CD4-positive, alpha-beta T cell treated with Interleukin-6 for 4 hours (primary cell): ENCODE results near the gene APOOL.
"Not testable (repeated sequence)": the region's sequence is repeated elsewhere in the genome, so short reads cannot be mapped to it uniquely, and the experiment has no call there.

Experiments used
- DNase-seq: peaks from one replicate; pipeline ENCODE4 v3.0.0-alpha.2; 2020; ENCODE audit warnings: mixed read lengths

Gene APOOL, protein sequence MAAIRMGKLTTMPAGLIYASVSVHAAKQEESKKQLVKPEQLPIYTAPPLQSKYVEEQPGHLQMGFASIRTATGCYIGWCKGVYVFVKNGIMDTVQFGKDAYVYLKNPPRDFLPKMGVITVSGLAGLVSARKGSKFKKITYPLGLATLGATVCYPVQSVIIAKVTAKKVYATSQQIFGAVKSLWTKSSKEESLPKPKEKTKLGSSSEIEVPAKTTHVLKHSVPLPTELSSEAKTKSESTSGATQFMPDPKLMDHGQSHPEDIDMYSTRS

DNA sequence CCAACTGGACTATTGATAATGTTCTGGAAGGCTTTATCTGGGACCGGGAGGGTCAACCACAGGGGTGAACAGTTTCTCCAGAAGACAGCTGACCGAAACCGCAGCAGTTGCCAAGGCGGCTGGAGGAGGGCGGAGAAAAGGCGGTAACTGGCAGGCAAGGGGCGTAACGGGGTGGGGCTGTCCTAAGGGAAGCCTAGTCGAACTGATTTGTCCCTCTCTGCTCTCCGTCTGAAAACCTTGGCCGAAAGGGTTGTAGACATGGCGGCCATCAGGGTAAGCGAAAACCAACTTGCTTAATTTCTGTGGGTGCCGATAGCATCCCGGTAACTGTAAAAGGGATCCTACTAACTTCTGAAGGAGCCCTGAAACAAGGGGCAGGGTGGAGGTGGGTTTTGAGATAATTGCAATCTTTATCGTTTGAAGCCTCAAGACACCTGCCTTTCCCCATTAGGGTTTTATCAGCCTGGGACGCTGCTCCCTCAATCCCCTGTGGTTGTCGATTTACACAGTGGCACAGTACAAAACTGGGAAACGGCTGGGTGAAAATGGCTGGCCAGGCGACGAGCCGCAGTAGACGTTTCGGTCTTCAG is at the start of gene APOOL:
APOOL (plus strand) TSS at position 223 of the 590 bp plus-strand sequence; CDS start at position 259, 36 bp downstream.
- peak; percentile 73 for DNase-seq

DNA sequence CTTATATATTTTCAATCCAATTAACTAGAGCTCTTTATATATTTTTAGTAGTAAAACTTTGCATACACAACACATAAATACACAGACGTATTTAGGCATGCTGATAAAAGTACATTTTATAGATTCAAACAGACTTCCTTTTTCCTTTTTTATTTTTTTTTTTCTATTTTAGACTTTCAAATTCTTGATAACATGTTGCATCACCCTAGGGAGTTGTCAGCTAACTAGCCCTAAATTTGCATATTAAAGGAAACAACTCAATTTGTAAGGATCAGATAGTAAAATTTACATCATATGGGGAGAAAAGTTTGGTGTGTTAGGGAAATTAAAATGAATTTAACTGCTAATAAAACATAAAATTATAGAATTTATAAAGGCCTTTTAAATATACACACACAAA is 47.4 kb upstream of the APOOL start:
- DNase-seq = no peak

DNA sequence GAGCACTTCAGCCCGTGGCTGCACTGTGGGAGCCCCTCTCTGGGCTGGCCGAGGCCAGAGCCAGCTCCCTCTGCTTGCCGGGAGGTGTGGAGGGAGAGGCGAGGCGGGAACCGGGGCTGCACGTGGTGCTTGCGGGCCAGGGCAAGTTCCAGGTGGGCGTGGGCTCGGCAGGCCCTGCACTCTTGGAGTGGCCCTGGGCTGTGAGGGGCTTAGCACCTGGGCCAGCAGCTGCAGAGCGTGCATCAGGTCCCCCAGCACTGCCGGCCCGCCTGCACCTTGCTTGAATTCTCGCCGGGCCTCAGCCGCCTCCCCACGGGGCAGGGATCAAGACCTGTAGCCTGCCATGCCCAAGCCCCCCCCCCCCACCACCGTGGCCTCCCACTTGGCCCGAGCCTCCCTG is 28.9 kb upstream of the APOOL start:
- DNase-seq = no peak

DNA sequence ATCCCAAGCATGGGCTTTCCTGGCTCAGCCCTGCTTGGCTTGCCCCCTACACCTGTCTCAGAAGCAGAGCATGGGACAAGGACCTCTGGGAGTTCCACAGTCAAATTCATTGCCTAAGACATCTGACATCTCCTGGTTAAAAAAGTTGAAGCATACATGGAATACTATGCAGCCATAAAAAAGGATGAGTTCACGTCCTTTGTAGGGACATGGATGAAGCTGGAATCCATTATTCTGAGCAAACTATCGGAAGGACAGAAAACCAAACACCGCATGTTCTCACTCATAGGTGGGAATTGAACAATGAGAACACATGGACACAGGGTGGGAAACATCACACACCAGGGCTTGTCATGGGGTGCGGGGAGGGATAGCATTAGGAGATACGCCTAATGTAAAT is 11.9 kb upstream of the APOOL start:
- DNase-seq = not testable (repeated sequence)

DNA sequence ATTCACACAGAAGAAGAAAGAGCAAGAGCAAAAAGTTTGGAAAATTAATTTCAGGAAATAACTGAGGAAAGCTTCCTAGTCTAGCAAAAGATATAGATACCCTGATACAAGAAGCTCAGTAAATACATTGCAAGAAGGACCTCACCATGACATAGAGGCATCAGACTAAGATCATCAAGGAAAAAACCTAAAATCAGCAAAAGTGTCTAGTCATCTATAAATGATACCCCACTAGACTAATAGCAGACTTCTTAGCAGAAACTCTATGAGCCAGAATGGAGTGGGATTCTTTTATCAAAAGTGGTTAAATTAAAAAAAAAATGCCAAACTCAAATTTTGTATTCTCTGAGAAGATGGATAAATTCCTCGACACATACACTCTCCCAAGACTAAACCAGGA is 10.5 kb upstream of the APOOL start:
- DNase-seq = no peak

DNA sequence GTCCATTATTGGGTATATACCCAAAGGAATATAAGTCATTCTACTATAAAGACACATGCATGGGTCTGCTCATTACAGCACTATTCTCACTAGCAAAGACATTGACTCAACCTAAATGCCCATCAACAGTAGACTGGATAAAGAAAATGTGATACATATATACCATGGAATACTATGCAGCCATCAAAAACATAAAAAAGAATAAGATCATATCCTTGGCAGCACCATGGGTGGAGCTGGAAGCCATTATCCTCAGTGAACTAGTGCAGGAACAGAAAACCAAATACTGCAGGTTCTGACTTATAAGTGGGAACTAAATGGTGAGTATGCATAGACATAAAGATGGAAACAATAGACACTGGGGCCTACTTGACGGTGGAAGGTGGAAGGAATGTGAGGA is 2.3 kb upstream of the APOOL start:
- no peak for DNase-seq

DNA sequence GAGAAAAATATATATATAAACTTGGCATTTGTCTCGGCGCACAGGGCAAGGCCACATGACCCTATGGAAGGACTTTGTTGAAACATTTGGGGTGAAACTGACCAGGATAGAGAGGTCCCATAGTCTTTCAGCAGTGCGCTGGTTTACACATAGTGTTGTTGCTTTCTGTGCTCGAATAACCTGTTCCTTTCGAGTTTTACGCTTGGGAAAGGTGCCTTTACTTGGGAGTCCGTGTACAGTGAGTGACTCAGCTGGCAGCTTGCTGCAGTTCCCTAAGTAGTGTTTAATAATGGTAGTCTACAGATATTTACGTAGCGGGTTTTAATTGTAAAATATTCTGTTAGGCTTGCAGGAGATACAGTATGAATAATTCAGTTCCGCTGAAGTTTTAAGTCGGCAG is 578 bp downstream of the APOOL start:
- DNase-seq = no peak

DNA sequence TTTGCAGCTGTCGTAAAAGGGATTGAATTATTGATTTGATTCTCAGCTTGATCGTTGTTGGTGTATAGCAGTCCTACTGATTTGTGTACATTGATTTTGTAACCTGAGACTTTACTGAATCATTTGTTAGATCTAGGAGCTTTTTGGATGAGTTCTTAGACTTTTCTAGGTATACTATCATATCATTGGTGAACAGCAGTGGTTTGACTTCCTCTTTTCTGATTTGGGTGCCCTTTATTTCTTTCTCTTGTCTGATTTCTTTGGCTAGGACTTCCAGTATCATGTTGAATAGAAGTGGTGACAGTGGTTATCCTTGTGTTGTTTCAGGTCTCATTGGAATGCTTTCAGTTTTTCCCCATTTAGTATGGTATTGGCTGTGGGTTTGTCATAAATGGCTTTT is 8.4 kb downstream of the APOOL start:
- no peak for DNase-seq

DNA sequence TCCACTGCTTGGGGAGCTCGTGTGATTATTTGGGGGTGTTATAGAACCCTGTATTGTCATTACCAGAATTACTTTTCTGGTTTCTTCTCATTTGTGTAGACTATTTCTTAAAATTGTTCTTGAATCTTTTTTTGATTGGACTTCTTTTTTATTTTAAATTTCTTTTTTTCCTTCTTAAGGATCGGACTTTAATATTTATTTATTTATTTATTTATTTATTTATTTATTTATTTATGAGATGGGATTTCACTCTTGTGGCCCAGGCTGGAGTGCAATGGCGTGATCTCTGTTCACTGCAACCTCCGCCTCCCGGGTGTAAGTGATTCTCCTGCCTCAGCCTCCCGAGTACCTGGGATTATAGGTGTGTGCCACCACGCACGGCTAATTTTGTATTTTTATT is 11.7 kb downstream of the APOOL start:
- not testable (repeated sequence) for DNase-seq

DNA sequence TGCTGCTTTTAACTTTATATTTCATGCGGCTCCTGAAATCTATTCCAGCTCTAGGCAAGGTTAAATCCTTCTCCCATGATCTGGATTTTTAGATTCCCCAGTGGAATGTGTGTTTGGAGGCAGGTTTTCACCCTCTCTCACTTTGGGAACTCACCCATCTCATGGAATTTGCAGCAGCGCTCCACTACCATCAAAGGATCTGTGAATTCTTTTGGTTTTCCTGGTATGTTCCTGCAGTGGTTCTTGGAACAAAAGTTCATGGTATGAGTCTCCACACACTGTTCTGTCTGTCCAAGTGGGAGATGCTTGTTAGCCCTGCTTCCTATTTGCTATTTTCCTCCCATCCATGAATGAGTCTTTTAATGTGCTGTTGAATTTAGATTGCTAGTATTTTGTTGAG is 14.0 kb downstream of the APOOL start:
- DNase-seq = no peak

DNA sequence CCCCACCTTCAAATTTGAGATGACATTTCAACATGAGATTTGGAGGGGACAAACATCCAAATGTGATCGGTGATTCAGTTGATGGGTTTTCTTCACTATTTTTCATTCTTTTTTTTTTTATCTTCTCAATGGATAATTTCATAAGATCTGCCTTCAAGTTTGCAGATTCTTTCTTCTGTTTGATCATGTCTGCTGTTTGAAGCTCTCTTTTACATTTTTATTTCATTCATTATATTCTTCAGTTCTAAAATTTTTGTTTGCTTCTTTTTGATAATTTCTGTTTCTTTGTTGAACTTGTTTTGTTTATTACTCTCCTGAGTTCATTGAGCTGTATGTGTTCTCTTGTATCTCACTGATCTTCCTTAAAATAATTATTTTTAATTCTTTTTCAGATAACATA is 14.8 kb downstream of the APOOL start:
- no peak for DNase-seq

DNA sequence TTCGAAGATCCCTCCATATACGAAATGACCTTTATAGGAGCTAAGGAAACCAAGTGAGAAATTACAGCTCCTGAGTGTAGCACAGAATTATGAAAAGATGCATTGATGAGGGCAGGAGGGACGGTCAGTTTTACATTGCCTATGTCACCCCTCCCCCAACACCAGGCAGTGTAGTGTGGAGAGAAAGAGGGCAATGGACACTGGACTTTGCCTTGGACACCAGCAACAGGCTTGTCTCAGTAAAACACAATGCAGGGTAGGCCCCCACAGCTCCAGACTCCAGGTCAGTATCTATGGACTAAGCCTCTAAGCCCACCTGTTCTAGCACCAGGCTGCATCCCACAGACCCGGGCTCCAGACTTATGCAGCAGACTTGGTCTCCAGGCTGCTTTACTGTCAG is 16.5 kb downstream of the APOOL start:
- DNase-seq = no peak

DNA sequence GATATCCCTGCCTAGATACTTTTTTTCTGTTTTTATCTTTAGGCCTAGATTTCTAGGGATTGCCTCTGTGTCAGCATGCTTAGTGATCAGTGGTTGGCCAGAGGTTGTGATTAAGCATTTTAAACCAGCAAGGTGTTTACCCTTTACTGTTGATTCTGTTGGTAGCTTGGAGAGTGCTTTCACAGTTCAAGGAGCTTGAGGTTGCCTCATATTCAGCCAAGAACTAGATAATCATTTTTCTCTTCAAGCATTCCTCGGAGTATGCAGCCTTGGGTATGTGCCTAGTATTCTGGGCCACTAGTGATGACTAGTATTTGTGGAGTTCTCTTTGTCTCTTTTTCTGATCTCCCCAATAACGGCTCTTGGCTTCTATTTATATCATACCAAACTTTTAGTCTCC is 20.4 kb downstream of the APOOL start:
- no peak for DNase-seq

DNA sequence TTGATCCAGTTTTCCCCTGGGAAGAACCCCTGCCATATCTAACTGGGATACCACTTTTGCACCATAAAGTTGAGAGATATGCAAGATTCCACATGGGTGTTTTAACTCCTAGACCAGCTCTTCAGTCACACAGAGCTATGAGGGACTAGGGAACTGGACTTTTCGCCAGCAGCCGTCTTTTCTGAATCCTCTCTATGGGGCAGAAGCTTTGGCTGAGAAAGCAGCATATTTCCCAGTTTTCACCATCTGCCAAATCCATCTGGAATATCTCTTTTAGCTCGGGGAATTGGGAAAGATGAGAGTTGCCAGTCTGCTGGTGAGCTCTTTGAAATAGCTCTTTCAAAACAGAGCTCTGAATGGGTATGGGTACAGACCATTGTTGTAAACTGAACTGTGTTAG is 20.9 kb downstream of the APOOL start:
- DNase-seq = no peak

DNA sequence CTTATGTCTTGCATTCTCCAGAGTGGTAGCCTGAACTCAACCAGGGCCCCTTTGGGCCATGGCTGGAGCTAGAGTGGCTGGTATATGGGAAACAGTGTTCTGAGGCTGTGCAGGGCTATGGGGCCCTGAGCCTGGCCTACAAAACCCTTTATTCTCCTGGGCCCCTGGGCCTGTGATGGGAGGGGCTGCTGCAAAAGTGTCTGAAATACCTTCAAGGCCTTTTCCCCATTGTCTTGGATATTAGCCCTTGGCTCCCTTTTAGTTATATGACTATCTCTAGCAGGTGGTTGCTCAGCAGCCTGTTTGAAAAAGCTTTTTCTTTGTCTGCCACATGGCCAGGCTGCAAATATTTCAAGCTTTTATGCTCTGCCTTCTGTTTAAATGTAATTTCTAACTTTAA is 22.5 kb downstream of the APOOL start:
- no peak for DNase-seq

DNA sequence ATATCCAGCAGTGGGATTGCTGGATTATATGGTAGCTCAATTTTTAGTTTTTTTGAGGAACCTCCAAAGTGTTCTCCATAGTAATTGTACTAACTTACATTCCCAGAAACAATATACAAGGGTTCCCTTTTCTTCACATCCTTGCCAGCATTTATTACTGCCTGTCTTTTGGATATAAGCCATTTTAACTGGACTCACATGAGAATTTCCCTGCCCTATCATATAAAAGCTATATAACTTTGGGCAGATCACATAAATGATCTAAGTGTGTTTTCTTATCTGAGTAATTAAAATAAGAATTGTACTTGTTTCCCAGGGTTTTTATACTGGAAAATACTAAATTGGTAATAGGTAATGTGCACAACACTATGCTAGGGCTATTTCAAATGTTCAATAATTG is 25.4 kb downstream of the APOOL start:
- DNase-seq = no peak

DNA sequence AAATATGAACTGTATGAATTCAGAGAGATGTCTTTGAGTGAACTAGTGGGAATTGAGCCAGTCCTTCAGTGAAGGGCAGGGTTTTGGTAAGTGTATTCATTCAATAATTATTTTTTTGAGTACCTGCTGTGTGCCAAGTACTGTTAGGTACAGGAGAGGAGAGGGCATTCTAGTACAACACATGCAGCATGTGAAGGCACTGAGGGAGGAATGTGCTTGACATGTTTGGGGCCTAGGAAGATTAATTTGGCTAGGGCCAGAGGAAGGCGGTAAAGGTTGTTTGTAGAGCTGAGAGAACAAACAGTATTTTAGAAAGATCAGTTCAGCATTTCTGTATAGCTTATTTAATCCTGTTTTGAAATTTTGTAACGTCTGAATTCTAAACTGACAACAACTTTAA is 27.8 kb downstream of the APOOL start:
- DNase-seq = no peak

DNA sequence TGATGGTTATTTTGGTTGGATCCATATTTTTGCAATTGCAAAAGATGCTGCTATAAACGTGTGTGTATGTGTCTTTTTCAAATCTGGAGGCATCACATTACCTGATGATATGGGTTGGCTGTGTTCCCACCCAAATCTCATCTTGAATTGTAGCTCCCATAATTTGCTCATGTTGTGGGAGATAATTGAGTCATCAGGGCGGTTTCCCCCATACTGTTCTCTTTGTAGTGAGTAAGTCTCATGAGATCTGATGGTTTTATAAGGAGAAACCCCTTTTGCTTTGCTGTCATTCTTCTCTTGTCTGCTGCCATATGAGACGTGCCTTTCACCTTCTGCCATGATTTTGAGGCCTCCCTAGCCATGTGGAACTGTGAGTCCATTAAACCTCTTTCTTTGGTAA is 33.4 kb downstream of the APOOL start:
- DNase-seq = no peak

DNA sequence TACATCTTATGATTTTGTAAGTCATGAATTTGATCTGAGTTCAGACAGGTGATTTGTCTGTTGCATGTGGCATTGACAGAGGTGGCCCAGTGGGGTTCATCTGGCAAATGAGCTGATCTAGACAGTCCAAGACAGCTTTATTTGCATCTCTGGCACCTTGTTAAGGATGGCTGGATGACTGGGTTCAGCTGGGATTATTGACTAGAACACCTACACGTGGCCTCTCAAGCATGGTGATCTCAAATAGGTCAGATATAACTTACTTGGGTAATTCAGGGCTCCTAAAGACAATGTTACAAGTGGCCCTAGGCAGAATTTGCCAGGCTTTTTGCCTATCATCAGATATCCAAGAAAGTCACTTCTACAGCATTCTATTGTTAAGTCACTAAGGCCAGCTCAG is 48.0 kb downstream of the APOOL start:
- no peak for DNase-seq

DNA sequence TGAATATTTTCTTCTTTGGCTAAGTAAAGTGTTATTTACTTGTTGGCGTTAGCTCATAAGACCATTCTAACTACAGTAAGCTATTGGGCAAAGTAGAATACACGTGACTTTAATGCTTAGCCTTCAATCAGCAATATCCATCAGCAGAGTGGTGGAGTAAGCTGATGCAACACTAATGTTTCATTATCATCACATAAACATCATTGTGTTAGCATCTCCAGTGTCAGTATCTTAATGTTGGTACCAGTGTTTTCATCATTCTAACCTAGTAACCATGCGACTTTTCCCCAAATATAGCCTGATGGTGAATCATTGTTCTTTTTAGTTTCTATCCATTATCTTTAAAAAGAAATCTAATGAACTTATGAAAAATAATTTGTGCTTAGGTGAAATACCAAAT is 48.5 kb downstream of the APOOL start:
- DNase-seq = no peak

DNA sequence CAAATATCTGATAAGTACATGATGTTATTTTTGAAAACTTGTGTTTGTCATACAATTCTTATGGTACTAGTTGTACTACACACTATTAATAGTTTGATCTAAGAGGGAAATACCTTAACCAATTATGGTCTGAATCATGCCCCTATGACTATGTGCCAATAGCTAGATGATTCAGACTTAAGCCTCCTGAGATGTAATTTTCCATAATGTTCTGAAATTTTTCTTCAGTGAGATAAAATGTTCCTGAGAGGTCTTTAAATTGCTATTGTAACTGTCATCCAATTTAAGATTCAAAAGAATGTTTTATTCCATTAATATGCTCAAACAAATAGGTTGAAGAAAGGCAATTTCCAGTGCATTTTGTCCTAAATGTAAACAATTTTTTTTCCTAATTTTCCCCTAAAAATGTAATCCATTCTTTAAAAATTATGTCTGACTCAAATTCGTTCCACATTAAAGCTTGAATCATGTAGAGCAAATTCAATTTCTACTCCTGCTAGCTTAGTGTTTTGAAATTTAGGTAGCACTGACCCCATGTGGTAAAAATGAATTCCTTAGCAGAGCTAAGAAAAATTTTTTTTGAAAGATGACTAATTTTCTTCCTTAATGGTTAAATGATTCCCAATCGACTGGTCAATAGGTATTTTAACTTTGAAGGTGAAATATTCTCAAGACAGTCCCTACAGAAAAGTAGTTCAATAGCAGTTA is 49.1 kb downstream of the APOOL start:
- DNase-seq = no peak

DNA sequence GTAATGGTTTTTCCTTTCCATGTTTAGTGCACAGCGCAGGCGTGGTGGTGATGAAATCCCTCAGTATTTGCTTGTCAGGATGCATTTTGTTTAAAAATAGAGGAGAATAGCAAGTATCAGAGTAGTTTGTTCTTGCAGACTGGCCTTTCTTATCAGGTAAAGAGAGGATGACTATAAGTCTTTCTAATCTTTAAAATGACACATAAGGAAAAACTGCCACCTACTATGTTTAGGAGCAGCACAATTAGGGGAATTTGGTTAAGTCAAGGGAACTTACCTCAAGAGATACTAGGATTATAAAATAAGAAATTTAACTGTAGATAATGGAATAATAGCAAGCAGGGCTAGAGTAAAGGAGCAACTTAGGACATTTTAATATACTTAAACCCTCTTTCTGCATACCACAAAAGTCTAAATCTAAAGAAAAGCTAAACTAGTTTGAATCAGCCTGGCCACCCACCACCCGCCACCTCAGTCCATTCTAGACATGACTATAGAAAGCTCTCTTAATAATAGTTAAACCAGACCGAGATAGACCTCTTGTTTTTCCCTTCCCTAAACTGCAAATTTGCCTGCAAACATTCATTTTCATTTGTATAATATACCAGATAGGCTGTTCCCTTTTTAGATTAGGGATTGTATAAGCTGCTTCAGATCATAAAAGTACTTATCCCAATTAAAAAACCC is 62.0 kb downstream of the APOOL start:
- DNase-seq = no peak

DNA sequence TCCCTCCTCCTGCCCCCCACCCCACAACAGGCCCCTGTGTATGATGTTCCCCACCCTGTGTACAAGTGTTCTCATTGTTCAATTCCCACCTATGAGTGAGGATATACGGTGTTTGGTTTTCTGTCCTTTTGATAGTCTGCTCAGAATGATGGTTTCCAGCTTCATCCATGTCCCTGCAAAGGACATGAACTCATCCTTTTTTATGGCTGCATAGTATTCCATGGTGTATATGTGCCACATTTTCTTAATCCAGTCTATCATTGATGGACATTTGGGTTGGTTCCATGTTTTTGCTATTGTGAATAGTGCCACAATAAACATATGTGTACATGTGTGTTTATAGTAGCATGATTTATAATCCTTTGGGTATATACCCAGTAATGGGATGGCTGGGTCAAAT is 73.6 kb downstream of the APOOL start:
- DNase-seq = not testable (repeated sequence)
